HepG2 (cell line): ENCODE data around the gene MPZL3. TPM values are rescaled to one million over a fixed set of nuclear protein-coding genes. Genes with fewer than 3 reads are reported as not detected.

Source experiments
- ARID3A ChIP-seq: IDR thresholded peaks from 2 replicates; pipeline ENCODE4 v1.6.1; 2012; ENCODE audit warnings: low read depth, low read length, improper control_type of control experiment
- FOSL2 ChIP-seq: sonication (generic); formaldehyde crosslinking; IDR thresholded peaks from 2 replicates; pipeline ENCODE4 v1.4.0; 2020; ENCODE audit warnings: missing genetic modification reagents
- FOXP4 ChIP-seq: sonication (generic); formaldehyde crosslinking; IDR thresholded peaks from 2 replicates; pipeline ENCODE4 v1.4.0; 2020; ENCODE audit warnings: missing genetic modification reagents
- HNF4G ChIP-seq, 2 experiments: sonication (generic) in 1 of 2; formaldehyde crosslinking in 1 of 2; IDR thresholded peaks; 2 replicates each; pipeline versions ENCODE4 v1.4.0 to v1.6.1; 2011 to 2020; ENCODE audit warnings: borderline replicate concordance in 2 of 2, low read depth in 2 of 2, mild to moderate bottlenecking in 2 of 2, low read length in 1 of 2, missing genetic modification reagents in 1 of 2, moderate library complexity in 1 of 2
- HOXA3 ChIP-seq: sonication (generic); formaldehyde crosslinking; IDR thresholded peaks from 2 replicates; pipeline ENCODE4 v1.5.0; 2020; ENCODE audit warnings: missing genetic modification reagents
- KAT7 ChIP-seq: IDR thresholded peaks from 2 replicates; pipeline ENCODE4 v1.6.1; 2018; ENCODE audit warnings: borderline replicate concordance, missing compliant biosample characterization
- KDM1A ChIP-seq: IDR thresholded peaks from 2 replicates; pipeline ENCODE4 v1.6.1; 2016; ENCODE audit warnings: missing compliant biosample characterization
- MED1 ChIP-seq: sonication (generic); formaldehyde crosslinking; IDR thresholded peaks from 2 replicates; pipeline ENCODE4 v1.4.0; 2020; ENCODE audit warnings: missing genetic modification reagents
- MIXL1 ChIP-seq: IDR thresholded peaks from 2 replicates; pipeline ENCODE4 v1.6.1; 2016
- NCOR1 ChIP-seq: fragments of 200-600 bp; sonication (generic); IDR thresholded peaks from 2 replicates; pipeline ENCODE4 v1.7.0; 2017; ENCODE audit warnings: antibody characterized with exemption, low read length, borderline replicate concordance
- NFE2L2 ChIP-seq: fragments of 150-350 bp; IDR thresholded peaks from 2 replicates; pipeline ENCODE4 v1.6.1; 2014; ENCODE audit warnings: low read length
- PAXIP1 ChIP-seq: sonication (generic); formaldehyde crosslinking; conservative IDR thresholded peaks from 2 replicates; pipeline ENCODE4 v1.4.0; 2020; ENCODE audit warnings: mild to moderate bottlenecking, missing genetic modification reagents, moderate library complexity
- PPARG ChIP-seq: conservative IDR thresholded peaks from 2 replicates; pipeline ENCODE4 v1.6.1; 2016; ENCODE audit warnings: missing biosample characterization, missing genetic modification reagents
- SETDB1 ChIP-seq: sonication (generic); formaldehyde crosslinking; IDR thresholded peaks from 2 replicates; pipeline ENCODE4 v1.5.1; 2020; ENCODE audit warnings: missing genetic modification reagents, mild to moderate bottlenecking, borderline replicate concordance
- SOX5 ChIP-seq: IDR thresholded peaks from 2 replicates; pipeline ENCODE4 v1.6.1; 2016; ENCODE audit warnings: borderline replicate concordance
- THRA ChIP-seq: sonication (generic); formaldehyde crosslinking; IDR thresholded peaks from 2 replicates; pipeline ENCODE4 v1.4.0; 2020; ENCODE audit warnings: missing genetic modification reagents, borderline replicate concordance
- ZNF33A ChIP-seq: sonication (generic); formaldehyde crosslinking; IDR thresholded peaks from 2 replicates; pipeline ENCODE4 v1.5.1; 2020; ENCODE audit warnings: missing genetic modification reagents, mild to moderate bottlenecking, moderate library complexity, borderline replicate concordance
- ZNF597 ChIP-seq: sonication (generic); formaldehyde crosslinking; IDR thresholded peaks from 2 replicates; pipeline ENCODE4 v1.5.0; 2020; ENCODE audit warnings: missing genetic modification reagents
- polyA plus RNA-seq, 8 experiments: library from polyadenylated mRNA; depleted of rRNA in 3 of 8; stranded (reverse) in 7 of 8; unstranded in 1 of 8; fragments of >200 nt; fragmentation: Illumina TruSeq in 4 of 8; extraction: Trizol in 4 of 8; gene quantifications; 2 replicates each; pipeline versions ENCODE4 v1.2.1 to v1.2.3, GENCODE V29; 2011 to 2016; ENCODE audit warnings: low read depth in 4 of 8, missing spikeins in 1 of 8, mixed read lengths in 1 of 8; ENCODE audit not compliant: insufficient read depth in 1 of 8
- total RNA-seq, 5 experiments: library from RNA; depleted of rRNA; stranded (reverse); fragments of >200 nt; fragmentation: Illumina TruSeq; extraction: Trizol; gene quantifications; 2 replicates each; pipeline ENCODE4 v1.2.3, GENCODE V29; 2016; ENCODE audit warnings: low read depth in 1 of 5

The MPZL3 gene
- total and polyA plus RNA-seq, 2 of the 13 experiments (the other 11 are each of a cell fraction or from before 2014, with no cell fraction given), result 5.3 to 9.3 TPM

GRCh38 chr11:118213781-118214180, 38.4 kb downstream of the MPZL3 start (continued):
- TF ChIP-seq ZNF597 (CRISPR knock-in tag), result no peak
- TF ChIP-seq KAT7, result no peak
- peak; percentile 89 for TF ChIP-seq MED1 (CRISPR knock-in tag)
- no peak for TF ChIP-seq ZNF33A (CRISPR knock-in tag)
- peak; percentile 63; the same call in 1 of the 2 replicates for TF ChIP-seq MIXL1 (CRISPR knock-in tag)
- TF ChIP-seq SOX5, result peak; percentile 46; the same call in 1 of the 2 replicates
- TF ChIP-seq PAXIP1 (CRISPR knock-in tag), result peak; percentile 62
- TF ChIP-seq NFE2L2, result peak; percentile 69; the same call in 1 of the 2 replicates
- peak; percentile 67 for TF ChIP-seq FOSL2 (CRISPR knock-in tag)
- TF ChIP-seq ARID3A, result no peak
- no peak for TF ChIP-seq THRA
- peak; percentile 45; the same call in 1 of the 2 replicates for TF ChIP-seq HNF4G (IDR thresholded peaks at IDR 0.05; ENCODE audit: borderline replicate concordance, low read depth, low read length)
- no peak for TF ChIP-seq HNF4G (CRISPR knock-in tag; IDR thresholded peaks at IDR 0.05; ENCODE audit: borderline replicate concordance, low read depth)
- TF ChIP-seq SETDB1 (CRISPR knock-in tag), result no peak
- TF ChIP-seq KDM1A (CRISPR knock-in tag), result no peak
- TF ChIP-seq HOXA3 (CRISPR knock-in tag), result peak; percentile 32; the same call in 1 of the 2 replicates
- 0 out of 2 replicates have a peak, but pooled peaks have one; percentile 30 for TF ChIP-seq FOXP4 (CRISPR knock-in tag)
- peak; percentile 60; the same call in 1 of the 2 replicates for TF ChIP-seq NCOR1
- peak; percentile 90 for TF ChIP-seq PPARG (CRISPR knock-in tag)
